Endothelial cell (in vitro differentiated cells): ENCODE measurements around the gene FIS1. TPM values are rescaled to one million over a fixed set of nuclear protein-coding genes. Genes with fewer than 3 reads are reported as not detected.

Source experiments
- DNase-seq: peaks from one replicate; pipeline ENCODE4 v3.0.0; 2021; ENCODE audit warnings: low spot score
- H3K27ac Mint-ChIP-seq: one replicate; pipeline ENCODE4 v1.8.0; 2021; ENCODE audit warnings: mixed read lengths, inconsistent platforms; ENCODE audit not compliant: unreplicated experiment
- H3K27me3 Mint-ChIP-seq: one replicate; pipeline ENCODE4 v1.8.0; 2021; ENCODE audit warnings: mild to moderate bottlenecking, moderate library complexity, mixed read lengths, inconsistent platforms; ENCODE audit not compliant: unreplicated experiment
- H3K36me3 Mint-ChIP-seq: one replicate; pipeline ENCODE4 v1.8.0; 2021; ENCODE audit warnings: mild to moderate bottlenecking, low read depth, mixed read lengths, inconsistent platforms; ENCODE audit not compliant: unreplicated experiment
- H3K4me1 Mint-ChIP-seq: one replicate; pipeline ENCODE4 v1.8.0; 2021; ENCODE audit warnings: mild to moderate bottlenecking, mixed read lengths, inconsistent platforms; ENCODE audit not compliant: unreplicated experiment
- H3K4me3 Mint-ChIP-seq: one replicate; pipeline ENCODE4 v1.8.0; 2021; ENCODE audit warnings: mild to moderate bottlenecking, mixed read lengths, inconsistent platforms; ENCODE audit not compliant: unreplicated experiment
- H3K9me3 Mint-ChIP-seq: one replicate; pipeline ENCODE4 v1.8.0; 2021; ENCODE audit warnings: mixed read lengths, inconsistent platforms; ENCODE audit not compliant: unreplicated experiment
- total RNA-seq: library from RNA; stranded (reverse); fragmentation: NEBNext Ultra II Directional; extraction: Animal tissue kit (Norgen Biotek cat#: 25700); gene quantifications from one replicate; pipeline ENCODE4 v1.2.1, GENCODE V29; 2021; ENCODE audit not compliant: unreplicated experiment
- TF ChIP-seq, protein P1 (sequence below): fragments of 200-600 bp; sonication (generic); IDR thresholded peaks from one replicate; pipeline ENCODE4 v1.5.0; 2021; ENCODE audit warnings: antibody characterized with exemption; ENCODE audit not compliant: unreplicated experiment

The FIS1 gene
- total RNA-seq, 1 donor from 2014 or later, result 150 TPM

DNA sequence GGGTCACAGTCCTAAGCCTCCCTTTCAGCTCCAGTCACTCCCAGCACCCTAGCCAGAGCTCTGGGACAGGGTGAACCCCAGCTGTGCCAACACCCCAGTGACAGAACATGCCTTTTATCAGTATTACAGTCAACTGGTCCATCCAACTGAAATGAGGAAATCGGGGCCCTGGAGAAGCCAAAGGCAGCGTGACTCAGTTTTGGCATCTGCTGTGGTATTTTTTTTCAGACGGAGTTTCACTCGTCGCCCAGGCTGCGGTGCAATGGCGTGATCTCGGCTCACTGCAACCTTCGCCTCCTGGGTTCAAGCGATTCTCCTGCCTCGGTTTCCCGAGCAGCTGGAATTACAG lies 3.9 kb downstream of the FIS1 start:
- Mint-ChIP-seq H3K4me1 (peaks cover 19% of the 10 kb centered on the region), H3K36me3 (peaks cover 4% of the 10 kb centered on the region), H3K27ac (peak overlapping the region; percentile 49), H3K4me3 (no peak overlapping the region), H3K9me3 (no peaks in the 10 kb centered on the region), H3K27me3 (peaks cover 4% of the 10 kb centered on the region)
- DNase-seq, result no peak
- TF ChIP-seq, protein P1, sequence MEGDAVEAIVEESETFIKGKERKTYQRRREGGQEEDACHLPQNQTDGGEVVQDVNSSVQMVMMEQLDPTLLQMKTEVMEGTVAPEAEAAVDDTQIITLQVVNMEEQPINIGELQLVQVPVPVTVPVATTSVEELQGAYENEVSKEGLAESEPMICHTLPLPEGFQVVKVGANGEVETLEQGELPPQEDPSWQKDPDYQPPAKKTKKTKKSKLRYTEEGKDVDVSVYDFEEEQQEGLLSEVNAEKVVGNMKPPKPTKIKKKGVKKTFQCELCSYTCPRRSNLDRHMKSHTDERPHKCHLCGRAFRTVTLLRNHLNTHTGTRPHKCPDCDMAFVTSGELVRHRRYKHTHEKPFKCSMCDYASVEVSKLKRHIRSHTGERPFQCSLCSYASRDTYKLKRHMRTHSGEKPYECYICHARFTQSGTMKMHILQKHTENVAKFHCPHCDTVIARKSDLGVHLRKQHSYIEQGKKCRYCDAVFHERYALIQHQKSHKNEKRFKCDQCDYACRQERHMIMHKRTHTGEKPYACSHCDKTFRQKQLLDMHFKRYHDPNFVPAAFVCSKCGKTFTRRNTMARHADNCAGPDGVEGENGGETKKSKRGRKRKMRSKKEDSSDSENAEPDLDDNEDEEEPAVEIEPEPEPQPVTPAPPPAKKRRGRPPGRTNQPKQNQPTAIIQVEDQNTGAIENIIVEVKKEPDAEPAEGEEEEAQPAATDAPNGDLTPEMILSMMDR, result no peak

DNA sequence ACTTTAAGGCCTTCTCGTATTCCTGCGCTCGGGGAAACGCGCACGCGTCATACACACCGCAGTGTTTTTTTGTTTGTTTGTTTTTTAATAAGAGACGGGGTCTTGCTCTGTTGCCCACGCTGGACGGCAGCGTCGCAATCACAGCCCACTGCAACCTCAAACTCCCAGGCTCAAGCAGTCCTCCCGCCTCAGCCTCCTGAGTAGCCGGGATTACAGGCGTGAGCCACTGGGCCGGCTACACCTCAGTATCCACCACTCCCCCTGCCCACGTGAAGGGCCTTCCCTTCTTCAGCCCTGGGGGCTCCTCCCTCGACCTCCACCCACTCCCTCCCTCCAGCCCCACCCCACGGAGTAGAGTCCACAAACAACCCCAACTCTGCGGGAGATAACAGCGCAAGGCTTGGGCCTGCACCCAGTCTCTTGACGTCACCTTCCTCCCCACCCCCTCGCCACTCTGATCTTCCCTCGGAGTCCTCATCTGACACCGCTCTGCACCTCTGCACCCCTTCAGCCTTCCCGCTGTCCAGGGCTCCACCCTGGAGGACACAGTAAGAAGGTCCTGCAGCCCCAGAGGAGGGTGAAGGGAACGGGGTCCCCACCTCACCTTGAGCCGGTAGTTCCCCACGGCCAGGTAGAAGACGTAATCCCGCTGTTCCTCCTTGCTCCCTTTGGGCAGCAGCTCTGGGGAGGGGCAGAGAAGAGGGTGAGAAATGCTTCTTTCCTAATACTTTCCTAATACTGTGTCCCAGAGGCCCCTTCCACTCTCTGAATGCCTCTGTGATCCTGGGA lies 4.5 kb downstream of the FIS1 start:
- H3K36me3 Mint-ChIP-seq, result peaks cover 4% of the 10 kb centered on the region
- no peaks in the 10 kb centered on the region for H3K9me3 Mint-ChIP-seq
- peaks cover 4% of the 10 kb centered on the region for H3K27me3 Mint-ChIP-seq
- H3K27ac Mint-ChIP-seq, result peak overlapping the region; percentile 49
- peaks cover 19% of the 10 kb centered on the region for H3K4me1 Mint-ChIP-seq
- no peak overlapping the region for H3K4me3 Mint-ChIP-seq
- DNase-seq, result no peak
- TF ChIP-seq, protein P1, result no peak

DNA sequence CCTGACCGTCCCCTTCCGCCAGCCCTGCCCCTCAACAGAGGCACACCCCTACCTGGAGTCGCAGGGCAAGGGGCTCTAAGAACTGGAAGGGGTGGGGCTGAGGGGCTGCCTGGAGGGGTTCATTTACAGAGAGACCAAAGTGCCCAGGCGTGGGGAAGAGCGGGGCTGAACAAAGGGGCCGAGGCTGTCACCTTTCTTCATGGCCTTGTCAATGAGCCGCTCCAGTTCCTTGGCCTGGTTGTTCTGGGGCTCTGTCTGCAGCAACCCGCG lies 5.0 kb downstream of the FIS1 start:
- Mint-ChIP-seq H3K27me3 (peaks cover 4% of the 10 kb centered on the region), H3K4me3 (no peak overlapping the region), H3K36me3 (peaks cover 4% of the 10 kb centered on the region), H3K27ac (no peak overlapping the region), H3K9me3 (no peaks in the 10 kb centered on the region), H3K4me1 (peaks cover 19% of the 10 kb centered on the region)
- TF ChIP-seq, protein P1, result no peak
- DNase-seq, result no peak

DNA sequence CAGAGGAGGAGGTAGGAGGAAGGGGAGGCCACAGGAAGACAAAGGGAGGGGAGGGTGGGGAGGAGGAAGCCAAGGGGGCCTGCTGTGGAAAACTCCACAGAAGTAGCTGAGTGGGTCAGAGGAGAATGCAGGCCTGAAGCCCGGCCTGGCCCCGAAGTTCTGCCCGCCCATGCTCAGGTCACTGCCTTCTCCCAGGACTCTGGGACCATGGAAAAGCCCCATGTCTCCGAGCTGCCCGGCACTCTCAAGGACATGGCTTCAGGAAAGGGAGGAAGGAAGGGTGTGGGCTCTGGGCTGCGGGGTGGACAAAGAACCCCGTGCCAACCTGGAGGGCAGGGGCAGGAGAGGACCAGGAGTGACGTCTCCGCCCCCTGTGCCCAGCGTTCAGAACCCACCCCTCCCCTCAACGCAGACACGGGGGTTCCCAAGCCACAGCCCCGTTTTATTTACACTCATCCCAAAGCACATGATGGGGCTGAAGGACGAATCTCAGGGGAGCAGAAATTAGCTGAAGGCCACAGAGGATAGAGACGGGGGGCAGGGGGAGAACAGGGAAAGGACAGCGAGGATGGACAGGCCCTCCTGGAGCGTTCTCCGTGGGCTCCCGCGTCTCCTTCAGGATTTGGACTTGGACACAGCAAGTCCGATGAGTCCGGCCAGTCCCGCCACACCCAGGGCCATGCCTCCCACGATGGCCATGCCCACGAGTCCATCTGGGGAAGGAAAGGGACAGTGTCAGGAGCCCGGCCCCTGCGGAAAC lies 5.5 kb downstream of the FIS1 start:
- no peak for DNase-seq

More for the DNA sequence above, 5.5 kb downstream of the FIS1 start:
- H3K9me3 Mint-ChIP-seq, result no peaks in the 10 kb centered on the region
- TF ChIP-seq, protein P1, result no peak
- peak overlapping the region; percentile 52 for H3K27ac Mint-ChIP-seq
- H3K4me1 Mint-ChIP-seq, result peaks cover 19% of the 10 kb centered on the region
- peaks cover 4% of the 10 kb centered on the region for H3K36me3 Mint-ChIP-seq
- peaks cover 6% of the 10 kb centered on the region for H3K27me3 Mint-ChIP-seq
- H3K4me3 Mint-ChIP-seq, result no peak overlapping the region
